Neural progenitor cell (in vitro differentiated cells): ENCODE measurements around the gene PTX3. TPM values are rescaled to one million over a fixed set of nuclear protein-coding genes. Genes with fewer than 3 reads are reported as not detected.

Source experiments
- DNase-seq: peaks from one replicate; pipeline ENCODE4 v3.0.0-alpha.2; 2016; ENCODE audit warnings: low spot score
- H2AFZ ChIP-seq: fragments of 200-600 bp; sonication (generic); replicated peaks from 2 replicates; pipeline ENCODE4 v1.6.1; 2016; ENCODE audit warnings: antibody characterized with exemption
- H3F3A ChIP-seq: fragments of 200-600 bp; sonication (generic); 2 replicates; pipeline ENCODE4 v1.6.1; 2016; ENCODE audit warnings: antibody characterized with exemption, low read depth
- H3K27ac ChIP-seq: fragments of 200-600 bp; sonication (generic); 2 replicates; pipeline ENCODE4 v1.5.1; 2016; ENCODE audit warnings: mild to moderate bottlenecking
- H3K27me3 ChIP-seq: fragments of 200-600 bp; sonication (generic); 2 replicates; pipeline ENCODE4 v1.6.1; 2016; ENCODE audit warnings: mild to moderate bottlenecking, moderate library complexity
- H3K36me3 ChIP-seq: fragments of 200-600 bp; sonication (generic); 2 replicates; pipeline ENCODE4 v1.5.1; 2016
- H3K4me1 ChIP-seq: fragments of 200-600 bp; sonication (generic); 2 replicates; pipeline ENCODE4 v1.6.1; 2016; ENCODE audit warnings: mixed run types
- H3K4me2 ChIP-seq: fragments of 200-600 bp; sonication (generic); 2 replicates; pipeline ENCODE4 v1.6.1; 2016
- H3K4me3 ChIP-seq: fragments of 200-600 bp; sonication (generic); 2 replicates; pipeline ENCODE4 v1.5.1; 2016
- H3K79me2 ChIP-seq: fragments of 200-600 bp; sonication (generic); 2 replicates; pipeline ENCODE4 v1.6.1; 2016; ENCODE audit warnings: low read depth
- H3K9ac ChIP-seq: fragments of 200-600 bp; sonication (generic); 2 replicates; pipeline ENCODE4 v1.6.1; 2016
- H3K9me3 ChIP-seq: fragments of 200-600 bp; sonication (generic); 2 replicates; pipeline ENCODE4 v1.5.1; 2016; ENCODE audit warnings: low read depth
- H4K20me1 ChIP-seq: fragments of 200-600 bp; sonication (generic); 2 replicates; pipeline ENCODE4 v1.6.1; 2016; ENCODE audit warnings: low read depth
- H3K27ac Mint-ChIP-seq: 3 replicates; pipeline ENCODE4 v1.8.0; 2021; ENCODE audit warnings: mixed read lengths
- H3K27me3 Mint-ChIP-seq: 2 replicates; pipeline ENCODE4 v1.8.0; 2022; ENCODE audit warnings: low read depth, mild to moderate bottlenecking, inconsistent platforms, moderate library complexity, mixed read lengths; ENCODE audit not compliant: insufficient read depth
- H3K36me3 Mint-ChIP-seq: 3 replicates; pipeline ENCODE4 v1.8.0; 2021; ENCODE audit warnings: mixed read lengths
- H3K4me1 Mint-ChIP-seq: 3 replicates; pipeline ENCODE4 v1.8.0; 2021; ENCODE audit warnings: mixed read lengths
- H3K4me3 Mint-ChIP-seq: 3 replicates; pipeline ENCODE4 v1.8.0; 2021; ENCODE audit warnings: mild to moderate bottlenecking, moderate library complexity, mixed read lengths
- H3K9me3 Mint-ChIP-seq: 3 replicates; pipeline ENCODE4 v1.8.0; 2020; ENCODE audit warnings: mixed read lengths
- EZH2 ChIP-seq: fragments of 200-600 bp; sonication (generic); IDR thresholded peaks from 2 replicates; pipeline ENCODE4 v1.6.1; 2017; ENCODE audit warnings: antibody characterized with exemption, mild to moderate bottlenecking, moderate library complexity
- EZH2phosphoT487 ChIP-seq: fragments of 200-600 bp; sonication (generic); IDR thresholded peaks from 2 replicates; pipeline ENCODE4 v1.6.1; 2017; ENCODE audit warnings: antibody characterized with exemption
- total RNA-seq: library from RNA; depleted of rRNA; stranded (reverse); fragments of >200 nt; gene quantifications from 2 replicates; pipeline ENCODE4 v1.2.3, GENCODE V29; 2015; ENCODE audit warnings: low replicate concordance
- TF ChIP-seq, protein P1 (sequence below): fragments of 200-600 bp; sonication (generic); IDR thresholded peaks from 2 replicates; pipeline ENCODE4 v1.5.1; 2017; ENCODE audit warnings: antibody characterized with exemption, mild to moderate bottlenecking

The PTX3 gene
- total RNA-seq, 1 donor from 2014 or later = 9.0 TPM

DNA sequence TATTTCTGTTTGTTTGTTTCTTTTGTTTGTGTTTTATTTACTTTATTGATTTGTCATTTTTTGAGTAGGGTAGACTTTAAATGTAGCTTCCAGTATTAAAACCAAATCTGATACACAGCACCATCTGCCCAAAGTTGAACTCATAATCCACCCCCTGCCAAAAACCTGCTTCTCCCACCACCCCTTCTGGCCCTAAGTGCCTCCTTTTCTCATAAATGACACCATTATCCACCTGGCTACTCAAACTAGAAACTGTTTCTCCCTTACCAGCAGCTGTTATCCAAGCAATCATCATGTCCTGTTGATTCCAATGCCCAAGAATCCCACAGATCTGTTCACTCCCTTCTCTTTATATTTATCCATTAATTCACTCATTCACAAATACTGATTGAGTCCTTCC lies 21.8 kb upstream of the PTX3 start:
- H3K4me3 ChIP-seq = no peak overlapping the region
- no peak overlapping the region for H3K4me2 ChIP-seq
- H3K4me3 Mint-ChIP-seq = no peak overlapping the region
- no peaks in the 10 kb centered on the region for H3F3A ChIP-seq
- H3K9me3 ChIP-seq = no peaks in the 10 kb centered on the region
- no peaks in the 10 kb centered on the region for H3K4me1 ChIP-seq
- no peaks in the 10 kb centered on the region for H3K79me2 ChIP-seq
- peaks cover 32% of the 10 kb centered on the region for H3K36me3 Mint-ChIP-seq
- H3K27me3 Mint-ChIP-seq = peaks cover 3% of the 10 kb centered on the region
- TF ChIP-seq, protein P1, sequence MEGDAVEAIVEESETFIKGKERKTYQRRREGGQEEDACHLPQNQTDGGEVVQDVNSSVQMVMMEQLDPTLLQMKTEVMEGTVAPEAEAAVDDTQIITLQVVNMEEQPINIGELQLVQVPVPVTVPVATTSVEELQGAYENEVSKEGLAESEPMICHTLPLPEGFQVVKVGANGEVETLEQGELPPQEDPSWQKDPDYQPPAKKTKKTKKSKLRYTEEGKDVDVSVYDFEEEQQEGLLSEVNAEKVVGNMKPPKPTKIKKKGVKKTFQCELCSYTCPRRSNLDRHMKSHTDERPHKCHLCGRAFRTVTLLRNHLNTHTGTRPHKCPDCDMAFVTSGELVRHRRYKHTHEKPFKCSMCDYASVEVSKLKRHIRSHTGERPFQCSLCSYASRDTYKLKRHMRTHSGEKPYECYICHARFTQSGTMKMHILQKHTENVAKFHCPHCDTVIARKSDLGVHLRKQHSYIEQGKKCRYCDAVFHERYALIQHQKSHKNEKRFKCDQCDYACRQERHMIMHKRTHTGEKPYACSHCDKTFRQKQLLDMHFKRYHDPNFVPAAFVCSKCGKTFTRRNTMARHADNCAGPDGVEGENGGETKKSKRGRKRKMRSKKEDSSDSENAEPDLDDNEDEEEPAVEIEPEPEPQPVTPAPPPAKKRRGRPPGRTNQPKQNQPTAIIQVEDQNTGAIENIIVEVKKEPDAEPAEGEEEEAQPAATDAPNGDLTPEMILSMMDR = no peak
- peaks cover 5% of the 10 kb centered on the region for H3K9me3 Mint-ChIP-seq
- H3K9ac ChIP-seq = no peak overlapping the region
- H3K4me1 Mint-ChIP-seq = no peaks in the 10 kb centered on the region
- H2AFZ ChIP-seq = no peak overlapping the region
- no peak overlapping the region for H3K27ac Mint-ChIP-seq
- no peak for DNase-seq
- H4K20me1 ChIP-seq = no peaks in the 10 kb centered on the region
- H3K36me3 ChIP-seq = no peaks in the 10 kb centered on the region
- no peak overlapping the region for H3K27ac ChIP-seq
- no peaks in the 10 kb centered on the region for H3K27me3 ChIP-seq

DNA sequence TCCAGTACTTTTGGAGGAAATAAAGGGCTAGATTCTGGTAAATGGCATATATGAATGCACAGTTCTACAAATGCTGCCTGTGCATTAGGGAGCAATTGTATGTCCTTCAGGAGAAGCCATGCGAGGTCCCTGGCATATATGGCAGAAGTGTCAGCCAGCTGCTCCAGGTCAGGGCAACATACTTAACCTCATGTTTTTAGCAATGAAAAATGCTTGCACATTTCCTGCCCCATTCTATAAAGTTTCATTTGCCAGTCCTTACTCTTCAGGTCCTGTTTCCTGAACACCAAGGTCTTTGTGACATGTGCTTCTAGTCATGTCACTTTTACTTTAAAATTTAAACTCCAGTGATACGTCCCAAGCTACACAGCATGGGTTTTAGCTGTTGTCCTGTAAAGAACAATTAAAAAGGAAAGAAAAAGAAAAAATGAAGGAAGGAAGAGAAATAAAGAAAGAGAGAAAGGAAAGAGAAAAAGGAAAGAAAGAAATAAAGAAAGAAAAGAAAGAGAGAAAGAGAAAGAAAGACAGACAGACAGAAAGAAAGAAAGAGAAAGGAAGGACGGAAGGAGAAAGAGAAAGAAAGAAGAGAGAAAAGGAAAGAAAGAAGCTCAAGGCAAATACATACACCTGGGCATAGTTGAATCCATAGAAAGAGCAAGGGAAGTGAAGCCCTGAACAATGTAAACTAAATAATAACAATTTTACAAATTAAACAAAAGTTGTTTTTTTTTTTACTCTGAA lies 20.1 kb upstream of the PTX3 start:
- H3K4me3 Mint-ChIP-seq = no peak overlapping the region
- Histone ChIP-seq H3K79me2 (no peaks in the 10 kb centered on the region), H4K20me1 (no peaks in the 10 kb centered on the region), H3K9ac (no peak overlapping the region), H3F3A (no peaks in the 10 kb centered on the region), H3K4me3 (no peak overlapping the region), H3K4me1 (no peaks in the 10 kb centered on the region), H3K4me2 (no peak overlapping the region), H3K27ac (no peak overlapping the region), H3K36me3 (no peaks in the 10 kb centered on the region), H3K9me3 (no peaks in the 10 kb centered on the region), H2AFZ (no peak overlapping the region), H3K27me3 (no peaks in the 10 kb centered on the region)
- no peak for TF ChIP-seq EZH2phosphoT487
- peaks cover 5% of the 10 kb centered on the region for H3K9me3 Mint-ChIP-seq
- peaks cover 24% of the 10 kb centered on the region for H3K36me3 Mint-ChIP-seq
- peaks cover 3% of the 10 kb centered on the region for H3K27me3 Mint-ChIP-seq
- H3K27ac Mint-ChIP-seq = no peak overlapping the region
- no peaks in the 10 kb centered on the region for H3K4me1 Mint-ChIP-seq
- DNase-seq = no peak

- H3K27ac Mint-ChIP-seq = no peak overlapping the region
- no peak overlapping the region for H3K4me2 ChIP-seq
- no peak overlapping the region for H2AFZ ChIP-seq
- DNase-seq = no peak
- TF ChIP-seq, protein P1 = no peak
- TF ChIP-seq EZH2phosphoT487 (no peak), EZH2 (no peak)
- H3K27ac ChIP-seq = no peak overlapping the region
- H3K4me1 Mint-ChIP-seq = no peaks in the 10 kb centered on the region
- no peaks in the 10 kb centered on the region for H3K4me1 ChIP-seq
- H3K36me3 Mint-ChIP-seq = peaks cover 18% of the 10 kb centered on the region
- peaks cover 2% of the 10 kb centered on the region for H3K9me3 Mint-ChIP-seq
- no peaks in the 10 kb centered on the region for H3F3A ChIP-seq
- H3K27me3 ChIP-seq = no peaks in the 10 kb centered on the region
- H3K27me3 Mint-ChIP-seq = peaks cover 3% of the 10 kb centered on the region
- H4K20me1 ChIP-seq = no peaks in the 10 kb centered on the region
- no peak overlapping the region for H3K4me3 Mint-ChIP-seq
- H3K79me2 ChIP-seq = no peaks in the 10 kb centered on the region
- no peaks in the 10 kb centered on the region for H3K9me3 ChIP-seq
- no peak overlapping the region for H3K4me3 ChIP-seq
- H3K36me3 ChIP-seq = no peaks in the 10 kb centered on the region
- no peak overlapping the region for H3K9ac ChIP-seq
These were observed 19.4 kb upstream of the PTX3 start for GRCh38 chr3:157417247-157417646.

GRCh38 chr3:157418104-157418503 lies 18.5 kb upstream of the PTX3 start:
- no peaks in the 10 kb centered on the region for H3K27me3 ChIP-seq
- no peaks in the 10 kb centered on the region for H4K20me1 ChIP-seq
- Mint-ChIP-seq H3K9me3 (peaks cover 2% of the 10 kb centered on the region), H3K4me3 (no peak overlapping the region), H3K4me1 (no peaks in the 10 kb centered on the region), H3K27ac (no peak overlapping the region), H3K27me3 (peaks cover 3% of the 10 kb centered on the region), H3K36me3 (peaks cover 15% of the 10 kb centered on the region)
- no peaks in the 10 kb centered on the region for H3K79me2 ChIP-seq
- no peak for DNase-seq
- no peak for TF ChIP-seq EZH2
- no peak for TF ChIP-seq EZH2phosphoT487
- TF ChIP-seq, protein P1 = no peak
- H3K4me1 ChIP-seq = no peaks in the 10 kb centered on the region
- H3K9me3 ChIP-seq = no peaks in the 10 kb centered on the region
- no peak overlapping the region for H3K27ac ChIP-seq
- no peak overlapping the region for H3K9ac ChIP-seq
- no peak overlapping the region for H3K4me2 ChIP-seq
- H3F3A ChIP-seq = no peaks in the 10 kb centered on the region
- H3K4me3 ChIP-seq = no peak overlapping the region
- no peak overlapping the region for H2AFZ ChIP-seq
- H3K36me3 ChIP-seq = no peaks in the 10 kb centered on the region
